Cardiac fibroblast (primary cell): ENCODE measurements around the gene TMEM9.

Experiments used
- DNase-seq, 2 donors: peaks; one replicate each; pipeline versions ENCODE4 v3.0.0 to v3.0.0-alpha.2; 2010; ENCODE audit warnings: low read depth in 2 of 2
- H3K4me3 ChIP-seq, 2 donors: replicated peaks in 1 of 2; 1 replicate in 1 of 2; 2 replicates in 1 of 2; pipeline ENCODE4 v1.5.1; 2011; ENCODE audit warnings: low read depth in 2 of 2, low read length in 2 of 2, mild to moderate bottlenecking in 2 of 2, moderate library complexity in 1 of 2
- CTCF ChIP-seq: IDR thresholded peaks from one replicate; pipeline ENCODE4 v1.5.1; 2011; ENCODE audit warnings: low read depth, mild to moderate bottlenecking, low read length, inconsistent platforms

The TMEM9 gene

GRCh38 chr1:201103666-201104065, 50.6 kb downstream of the TMEM9 start:
- no peak overlapping the region for H3K4me3 ChIP-seq
- DNase-seq: no peak
- no peak for TF ChIP-seq CTCF

- no peak for DNase-seq
- H3K4me3 ChIP-seq: no peak overlapping the region
- TF ChIP-seq CTCF: no peak
Observed at GRCh38 chr1:201100169-201100930, 53.9 kb downstream of the TMEM9 start.

GRCh38 chr1:201098992-201099677, 55.1 kb downstream of the TMEM9 start:
- H3K4me3 ChIP-seq: no peak overlapping the region
- DNase-seq: no peak
- TF ChIP-seq CTCF: no peak

GRCh38 chr1:201096977-201097856, 57.1 kb downstream of the TMEM9 start:
- no peak overlapping the region for H3K4me3 ChIP-seq
- TF ChIP-seq CTCF: no peak
- no peak for DNase-seq

GRCh38 chr1:201096041-201096461, 58.2 kb downstream of the TMEM9 start:
- no peak for TF ChIP-seq CTCF
- no peak for DNase-seq
- H3K4me3 ChIP-seq: no peak overlapping the region

- no peak for DNase-seq
- no peak for TF ChIP-seq CTCF
- H3K4me3 ChIP-seq: no peak overlapping the region
Observed at GRCh38 chr1:201095581-201095980, 58.7 kb downstream of the TMEM9 start.
